GM06990 (cell line): Measurements from ENCODE around the gene NID2.

ENCODE experiments used
- DNase-seq: peaks from one replicate; pipeline ENCODE4 v3.0.0-alpha.2; 2011; ENCODE audit not compliant: insufficient read length; ENCODE audit errors: extremely low read depth
- H3K27me3 ChIP-seq: replicated peaks from 2 replicates; pipeline ENCODE4 v1.6.0; 2011; ENCODE audit warnings: low read length; ENCODE audit not compliant: control insufficient read depth, insufficient read depth
- H3K36me3 ChIP-seq: 2 replicates; pipeline ENCODE4 v1.5.1; 2011; ENCODE audit warnings: low read length; ENCODE audit not compliant: control insufficient read depth, insufficient read depth
- H3K4me3 ChIP-seq: replicated peaks from 2 replicates; pipeline ENCODE4 v1.5.1; 2011; ENCODE audit warnings: low read depth, mild to moderate bottlenecking, control low read depth, low read length
- CTCF ChIP-seq: IDR thresholded peaks from 2 replicates; pipeline ENCODE4 v1.5.1; 2011; ENCODE audit warnings: low read length, control low read depth, mild to moderate bottlenecking, inconsistent platforms; ENCODE audit not compliant: insufficient read depth, poor library complexity, severe bottlenecking

NID2 gene

GRCh38 chr14:52048641-52049204, 20.1 kb downstream of the NID2 start:
- no peak for DNase-seq
- Histone ChIP-seq H3K36me3 (no peaks in the 10 kb centered on the region), H3K27me3 (no peaks in the 10 kb centered on the region; the same call in 1 of the 2 replicates), H3K4me3 (no peak overlapping the region)
- TF ChIP-seq CTCF: no peak

- Histone ChIP-seq H3K27me3 (no peaks in the 10 kb centered on the region; the same call in 1 of the 2 replicates), H3K4me3 (no peak overlapping the region), H3K36me3 (no peaks in the 10 kb centered on the region)
- DNase-seq: no peak
- TF ChIP-seq CTCF: no peak
These were observed 20.7 kb downstream of the NID2 start for GRCh38 chr14:52048116-52048515.

- no peak overlapping the region for H3K4me3 ChIP-seq
- H3K36me3 ChIP-seq: no peaks in the 10 kb centered on the region
- DNase-seq: no peak
These were observed 22.4 kb downstream of the NID2 start for GRCh38 chr14:52046376-52046917.

GRCh38 chr14:52044791-52045522, 23.9 kb downstream of the NID2 start:
- no peak for TF ChIP-seq CTCF
- H3K4me3 ChIP-seq: no peak overlapping the region
- peaks cover 2% of the 10 kb centered on the region; the same call in 1 of the 2 replicates for H3K27me3 ChIP-seq
- H3K36me3 ChIP-seq: no peaks in the 10 kb centered on the region
- DNase-seq: no peak

More at GRCh38 chr14:52046376-52046917, 22.4 kb downstream of the NID2 start:
- peaks cover 2% of the 10 kb centered on the region; the same call in 1 of the 2 replicates for H3K27me3 ChIP-seq
- no peak for TF ChIP-seq CTCF

- Histone ChIP-seq H3K4me3 (no peak overlapping the region), H3K36me3 (no peaks in the 10 kb centered on the region), H3K27me3 (peaks cover 2% of the 10 kb centered on the region; the same call in 1 of the 2 replicates)
- TF ChIP-seq CTCF: peak; percentile 70
- no peak for DNase-seq
These were observed 25.2 kb downstream of the NID2 start for GRCh38 chr14:52043690-52044089.
